ENCODE measurements around the gene OTX2.

OTX2 gene

DNA sequence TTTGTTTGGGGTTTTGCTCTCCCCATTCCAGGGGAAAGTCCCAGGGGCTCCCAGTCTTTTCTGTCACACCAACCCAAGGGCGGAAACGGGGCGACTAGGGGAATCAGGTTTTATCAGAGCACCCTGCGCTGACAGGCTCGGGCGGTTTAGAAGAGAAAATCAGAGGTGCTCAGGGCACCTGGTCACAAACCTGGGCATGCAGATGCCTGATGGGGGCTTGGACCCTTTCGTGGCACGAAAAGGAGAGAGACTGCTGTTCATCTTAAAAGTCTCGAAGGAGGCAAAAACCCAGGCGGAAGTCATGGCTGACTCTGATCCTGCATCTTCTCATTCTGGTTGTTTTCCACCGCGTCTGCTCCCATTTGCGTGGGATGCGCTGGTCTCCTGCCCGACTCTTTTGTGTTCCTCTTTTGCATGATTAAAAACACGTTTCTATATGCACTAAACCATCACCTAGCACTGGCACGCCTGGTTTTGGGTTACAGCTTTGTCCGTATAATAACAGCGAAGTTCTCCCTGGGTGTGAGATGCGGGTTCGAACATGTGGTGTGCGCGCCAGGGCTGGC is 13.2 kb downstream of the OTX2 start:
- no peak for DNase-seq (ENCODE audit: low read depth in 2 of 2, low spot score in 1 of 2)

DNA sequence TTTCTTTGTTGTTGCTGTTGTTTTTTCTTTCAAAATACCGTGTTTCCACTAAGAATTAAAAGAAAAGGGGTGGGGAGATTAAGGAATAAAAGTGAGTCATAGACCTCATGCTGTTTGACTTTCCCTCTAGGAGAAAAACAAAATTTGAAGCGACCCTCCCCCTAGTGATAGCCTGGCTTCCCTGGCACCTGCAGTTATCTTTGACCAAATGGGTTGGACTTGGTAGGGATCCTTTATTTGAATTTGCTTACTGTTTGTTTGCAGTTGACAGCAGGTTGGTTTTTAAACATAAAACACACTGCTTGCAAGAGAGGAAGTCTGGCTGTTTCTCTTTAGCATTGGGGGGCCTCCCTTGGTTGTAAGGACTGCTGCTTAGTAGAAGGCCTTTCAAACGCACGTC is 14.0 kb downstream of the OTX2 start:
- no peak for DNase-seq (ENCODE audit: low read depth in 2 of 2, low spot score in 1 of 2)

DNA sequence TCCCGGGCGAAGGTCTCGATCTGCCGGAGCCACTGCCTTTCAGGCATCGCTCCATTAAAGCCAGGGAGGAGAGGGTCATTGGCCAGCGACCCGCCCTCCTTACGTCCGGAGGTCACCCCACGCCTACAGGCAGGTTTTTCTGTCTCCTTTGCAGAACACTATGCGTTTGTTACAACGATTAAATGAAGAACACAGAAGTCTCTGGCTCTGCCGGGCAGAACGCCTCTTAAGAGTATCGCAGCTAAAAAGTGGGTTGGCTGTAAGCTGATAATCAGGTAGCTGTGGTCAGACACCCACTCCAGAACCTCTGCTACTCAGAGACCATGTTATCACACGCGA is 15.0 kb downstream of the OTX2 start:
- no peak for DNase-seq (ENCODE audit: low read depth in 2 of 2, low spot score in 1 of 2)

DNA sequence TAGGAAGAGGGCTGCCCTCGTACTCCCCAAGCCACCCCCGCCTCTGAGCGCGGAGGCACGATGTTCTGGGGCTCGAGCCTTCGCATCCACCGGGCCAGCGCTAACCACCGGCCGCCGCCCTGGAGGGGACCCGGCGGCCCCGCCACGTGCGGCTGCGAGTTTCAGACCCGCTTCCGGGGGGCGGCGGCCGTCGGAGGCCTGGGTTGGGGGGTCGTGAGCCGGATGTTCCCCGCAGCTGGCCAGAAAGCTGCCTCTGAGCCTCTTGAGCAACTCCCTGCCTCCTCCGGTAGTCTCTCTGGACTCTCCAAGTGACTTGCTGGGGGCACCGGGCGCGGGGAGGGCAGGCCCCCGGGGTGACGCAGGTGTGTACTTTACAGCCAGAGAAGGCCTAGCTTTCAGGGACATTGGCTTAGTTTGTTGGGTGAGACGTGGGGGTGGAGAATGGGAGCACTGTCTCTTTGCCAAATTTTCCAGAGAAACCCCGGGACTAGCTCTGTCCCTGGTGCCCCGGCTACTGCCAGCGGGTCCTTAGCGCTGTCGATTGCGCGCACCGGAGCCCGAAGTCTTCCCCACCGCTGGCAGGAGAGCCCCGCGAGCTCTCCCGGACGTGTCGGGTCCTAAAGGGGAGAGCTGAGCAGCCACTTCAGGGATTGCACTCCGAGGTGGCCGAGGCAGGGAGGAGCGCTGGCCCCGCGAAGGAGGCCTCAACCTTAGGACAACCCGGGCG is 15.6 kb downstream of the OTX2 start:
- DNase-seq (ENCODE audit: low read depth in 2 of 2, low spot score in 1 of 2), result no peak

DNA sequence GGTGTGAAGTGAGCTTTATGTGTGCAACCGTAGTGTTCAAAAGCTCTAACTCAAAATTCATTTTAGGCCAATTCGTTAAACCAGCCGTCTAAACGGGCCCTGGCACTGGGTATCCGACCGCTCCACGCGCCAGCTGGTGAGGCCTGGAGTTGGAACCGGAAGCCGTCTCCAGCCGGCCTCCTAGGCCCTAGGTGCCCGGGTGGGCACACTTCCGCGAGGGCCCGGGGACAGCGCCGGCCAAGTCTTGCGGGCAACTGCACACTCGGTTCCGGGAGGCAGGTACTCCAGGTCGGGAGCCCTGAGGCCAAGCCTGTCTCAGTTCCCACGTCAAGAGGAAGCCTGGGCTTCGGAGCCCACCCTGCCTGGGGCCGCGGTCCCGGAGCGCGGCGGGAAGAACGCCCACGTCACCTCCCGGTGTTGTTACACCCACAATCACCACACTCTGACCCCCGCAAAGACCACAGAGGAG is 16.2 kb downstream of the OTX2 start:
- DNase-seq (ENCODE audit: low read depth in 2 of 2, low spot score in 1 of 2), result no peak

DNA sequence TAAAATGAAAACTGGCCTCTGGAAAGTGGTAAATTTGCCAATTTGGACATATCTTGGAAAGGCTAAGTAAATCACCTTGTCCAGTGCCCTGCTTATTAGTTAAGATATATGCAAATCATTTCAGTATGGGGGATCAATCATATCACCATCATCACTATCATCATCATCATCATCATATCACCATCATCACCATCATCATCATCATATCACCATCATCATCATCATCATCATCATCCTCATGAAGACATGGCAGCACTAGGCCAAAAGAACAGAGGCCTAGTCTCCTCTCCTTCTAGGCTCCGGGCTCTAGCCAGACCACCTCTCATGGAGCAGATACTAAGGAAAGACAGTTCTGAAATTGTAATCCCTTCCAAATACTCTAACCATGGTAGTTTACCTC is 20.3 kb downstream of the OTX2 start:
- no peak for DNase-seq (ENCODE audit: low read depth in 2 of 2, low spot score in 1 of 2)

DNA sequence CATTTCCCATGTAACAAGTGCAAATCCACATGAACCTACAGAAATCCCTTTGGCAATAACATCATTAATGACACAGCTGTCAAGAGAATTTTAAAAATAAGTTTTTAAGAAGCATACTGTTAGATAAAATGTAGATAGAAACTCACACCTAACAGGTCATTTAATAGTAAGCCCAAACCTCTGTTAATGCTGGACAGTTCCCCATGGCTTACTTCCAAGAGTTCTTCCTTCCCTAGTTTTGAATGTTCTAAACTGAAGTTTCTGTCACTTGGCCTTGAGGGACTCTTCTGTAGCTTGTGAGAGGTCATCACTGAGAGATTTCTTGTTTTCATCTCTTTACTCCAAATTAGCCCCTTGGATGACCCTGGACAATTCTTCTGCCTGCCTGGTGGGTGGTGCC is 22.7 kb downstream of the OTX2 start:
- DNase-seq (ENCODE audit: low read depth in 2 of 2, low spot score in 1 of 2), result no peak

DNA sequence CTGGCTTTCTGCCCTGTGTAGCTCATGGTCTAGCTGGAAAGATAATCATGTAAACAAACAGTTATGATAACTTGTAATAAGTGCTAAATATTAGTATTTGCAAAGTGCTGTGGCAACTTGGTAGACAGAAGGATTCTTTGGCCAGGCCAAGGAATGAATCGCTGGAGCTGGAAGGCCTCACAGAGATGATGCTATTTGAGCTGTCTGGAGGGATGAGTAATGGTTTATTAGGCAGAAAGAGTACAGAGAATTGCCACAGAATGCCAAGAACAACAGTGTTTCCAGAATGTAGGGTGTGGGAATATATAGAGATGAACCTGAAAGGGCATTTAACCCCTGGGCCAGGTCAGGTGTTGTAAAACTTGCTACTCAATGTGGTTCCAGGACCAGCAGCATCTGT is 27.6 kb downstream of the OTX2 start:
- DNase-seq (ENCODE audit: low read depth in 2 of 2, low spot score in 1 of 2), result no peak

DNA sequence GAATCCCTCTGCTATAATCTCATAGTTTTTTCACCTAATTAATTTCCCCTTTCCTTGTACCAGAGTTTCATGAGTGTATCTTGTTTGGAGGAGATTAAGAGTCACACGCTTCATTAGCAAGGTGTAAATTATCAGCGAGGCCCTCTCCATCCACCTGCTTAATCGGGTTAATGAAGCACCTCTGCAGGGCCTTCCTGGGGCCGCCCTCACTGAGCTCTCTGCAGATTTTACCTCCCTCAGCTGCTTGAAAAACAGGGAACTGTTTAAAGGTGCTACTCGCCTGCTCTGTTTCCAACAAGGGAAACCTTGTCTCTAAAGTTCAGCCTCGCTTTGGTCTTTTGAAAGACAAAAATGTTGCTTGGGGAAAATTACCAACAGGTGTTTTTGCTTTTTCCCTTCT is 35.8 kb downstream of the OTX2 start:
- DNase-seq (ENCODE audit: low read depth in 2 of 2, low spot score in 1 of 2), result no peak

DNA sequence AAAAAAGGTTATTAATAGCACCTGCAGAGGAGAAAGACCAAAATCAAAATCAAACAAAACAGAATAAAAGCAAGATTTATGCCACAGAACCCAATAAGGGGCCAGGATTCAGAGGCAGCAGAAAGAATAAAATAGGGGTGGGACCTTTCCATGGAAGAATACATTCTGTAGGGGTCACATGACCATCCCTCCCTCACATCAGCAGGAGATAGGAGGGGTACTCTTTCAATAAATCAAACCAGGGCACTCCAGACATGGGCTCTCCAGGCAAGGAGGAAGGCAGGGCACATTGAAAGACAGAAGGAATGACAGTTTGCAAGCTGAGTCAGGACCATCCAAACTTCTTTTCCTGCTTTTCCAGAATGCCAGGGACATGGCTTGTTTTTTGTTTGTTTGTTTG is 39.8 kb downstream of the OTX2 start:
- DNase-seq (ENCODE audit: low read depth in 2 of 2, low spot score in 1 of 2), result no peak

DNA sequence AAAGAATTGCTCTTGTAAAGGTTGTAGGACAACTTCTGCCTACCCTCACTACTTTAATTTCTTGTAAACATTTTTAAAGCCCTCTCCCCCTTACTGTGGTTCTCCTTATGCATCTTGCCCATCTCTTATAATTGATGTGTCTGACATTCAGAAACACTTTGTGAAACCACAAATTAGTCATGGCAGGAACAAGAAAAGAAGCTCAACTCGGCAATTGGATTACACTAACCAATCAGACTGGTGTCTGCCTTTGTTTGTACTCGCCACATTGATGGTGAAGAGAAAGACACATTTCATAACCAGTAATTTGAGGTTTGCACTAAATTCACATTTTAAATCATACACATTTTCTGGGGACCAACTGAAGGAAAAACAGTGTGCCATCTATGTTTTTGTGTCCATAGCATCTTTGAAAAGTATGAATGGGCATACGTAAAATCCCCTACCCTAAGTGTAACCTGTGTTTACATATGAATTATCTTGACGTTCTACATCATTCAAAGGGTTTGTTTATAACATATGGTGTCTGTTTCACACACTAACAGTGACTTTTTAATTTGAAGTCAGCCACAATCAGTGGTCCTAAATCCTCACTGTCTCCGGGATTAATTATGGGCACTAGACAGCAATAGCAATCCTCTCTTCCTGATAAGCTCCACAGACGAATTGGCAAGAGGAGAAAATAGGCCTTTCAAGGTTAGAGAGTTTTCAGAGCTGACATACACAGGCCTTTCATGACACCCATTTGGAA is 49.9 kb downstream of the OTX2 start:
- no peak for DNase-seq (ENCODE audit: low read depth in 2 of 2, low spot score in 1 of 2)

DNA sequence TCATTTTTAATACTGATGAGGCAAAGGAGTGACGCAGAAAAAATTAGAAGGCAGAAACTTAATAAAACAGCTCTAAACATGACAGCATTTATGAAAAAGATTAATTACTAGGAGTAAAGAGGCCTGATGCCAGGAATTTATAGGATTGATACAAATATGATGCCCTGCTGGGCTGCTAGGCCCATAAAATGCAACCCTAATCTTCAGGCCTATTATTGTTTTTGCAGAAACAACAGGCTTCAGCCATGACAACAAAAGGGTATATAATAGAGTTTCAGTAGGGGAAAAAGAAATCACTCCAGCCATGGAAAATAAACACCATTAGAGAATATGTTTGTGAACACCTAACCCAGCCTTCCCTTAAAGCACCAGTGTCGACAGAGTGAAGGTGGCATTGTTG is 50.6 kb downstream of the OTX2 start:
- DNase-seq (ENCODE audit: low read depth in 2 of 2, low spot score in 1 of 2), result no peak

DNA sequence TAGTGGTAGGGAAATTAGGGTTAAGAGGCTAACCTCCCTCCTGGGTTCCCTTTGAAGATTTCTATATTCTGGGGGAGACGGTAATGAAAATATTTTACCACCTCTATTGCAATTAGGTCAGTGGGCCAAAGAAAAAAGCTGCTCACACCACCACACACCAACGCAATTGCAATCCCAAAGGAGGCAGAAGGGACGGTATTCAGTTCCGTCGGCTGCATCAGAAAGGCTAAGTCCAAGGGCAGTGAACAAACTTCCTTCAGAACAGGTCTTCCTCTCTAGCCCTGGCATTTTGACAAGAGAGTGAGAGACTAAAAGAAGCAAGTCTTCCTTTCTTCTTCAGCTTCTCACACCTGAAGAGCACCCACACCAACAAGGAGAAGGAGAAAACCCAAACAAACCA is 51.2 kb downstream of the OTX2 start:
- DNase-seq (ENCODE audit: low read depth in 2 of 2, low spot score in 1 of 2), result no peak

DNA sequence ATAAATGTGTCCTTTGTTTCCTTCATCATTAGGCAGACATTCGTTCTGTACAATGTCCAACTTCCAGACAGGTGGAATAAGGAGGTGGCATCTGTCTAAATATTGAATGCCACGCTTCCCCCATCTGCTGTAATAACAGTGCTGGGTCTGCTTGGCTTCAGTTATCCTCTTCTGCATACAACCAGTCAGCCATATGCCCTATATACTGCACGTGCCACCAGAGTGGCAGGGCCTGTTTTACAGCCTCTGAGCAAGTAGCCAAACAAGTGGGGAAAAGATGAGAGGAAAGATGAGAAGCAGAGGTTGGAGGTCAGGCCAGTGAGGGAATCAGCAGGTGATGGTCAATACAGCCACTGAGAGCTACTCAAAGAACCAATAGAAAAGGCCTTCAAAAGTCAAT is 55.4 kb downstream of the OTX2 start:
- DNase-seq (ENCODE audit: low read depth in 2 of 2, low spot score in 1 of 2), result no peak

DNA sequence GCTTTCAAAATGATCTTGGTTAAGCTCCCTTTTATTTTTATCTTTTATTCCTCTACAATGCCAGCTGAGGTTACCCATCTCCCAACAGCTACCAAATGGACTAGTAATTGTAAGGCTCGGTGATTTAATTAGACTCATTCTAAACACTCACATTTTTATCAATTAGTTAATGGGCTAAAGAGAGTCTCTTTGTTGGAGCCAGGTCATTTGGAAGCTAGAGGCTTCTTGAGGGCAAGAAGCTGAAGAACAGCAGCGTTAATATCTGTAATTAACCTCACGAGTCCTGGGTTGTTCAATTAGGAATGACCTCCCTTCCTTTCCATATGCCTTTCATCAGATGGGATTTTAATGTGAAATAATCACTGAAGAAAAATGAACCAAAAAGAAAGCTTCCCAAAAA is 56.9 kb downstream of the OTX2 start:
- no peak for DNase-seq (ENCODE audit: low read depth in 2 of 2, low spot score in 1 of 2)

DNA sequence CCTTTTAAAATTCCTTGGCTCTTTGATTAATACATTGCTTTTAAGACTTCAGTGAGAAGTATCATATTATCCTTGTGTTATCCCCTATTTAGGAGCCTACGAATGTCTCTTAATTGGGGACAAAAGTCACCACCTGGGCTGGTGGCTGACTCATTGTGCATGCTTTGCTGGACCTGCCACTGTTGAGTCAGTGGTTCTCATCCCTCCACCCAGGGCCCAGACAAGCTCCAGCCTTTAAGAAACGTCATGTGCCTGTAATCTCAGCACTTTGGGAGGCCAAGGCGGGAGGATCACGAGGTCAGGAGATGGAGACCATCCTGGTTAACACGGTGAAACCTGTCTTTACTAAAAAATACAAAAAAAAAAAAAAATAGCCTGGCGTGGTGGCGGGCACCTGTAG is 57.9 kb downstream of the OTX2 start:
- no peak for DNase-seq (ENCODE audit: low read depth in 2 of 2, low spot score in 1 of 2)

DNA sequence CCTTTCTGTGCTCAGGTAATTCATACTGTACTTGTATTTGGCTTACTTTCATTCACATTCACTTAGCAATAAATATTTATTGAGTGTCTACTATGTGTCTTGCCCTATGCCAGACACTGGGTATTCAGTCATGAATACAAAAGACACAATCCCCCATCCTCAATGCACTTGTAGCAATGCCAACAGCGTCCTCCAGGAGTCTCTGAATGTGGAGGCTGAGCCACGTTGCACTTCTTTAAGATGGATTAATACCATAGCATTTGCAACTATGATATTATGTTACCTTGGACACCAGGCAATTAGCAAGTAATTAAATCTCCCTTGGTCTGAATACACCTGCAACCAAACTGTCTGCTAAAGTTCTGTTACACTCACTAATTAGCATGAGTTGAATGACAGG is 58.8 kb downstream of the OTX2 start:
- no peak for DNase-seq (ENCODE audit: low read depth in 2 of 2, low spot score in 1 of 2)

Data from stimulated activated CD8-positive, alpha-beta memory T cell treated with anti-CD3 and anti-CD28 coated beads, Interleukin-4, amount 100 ng/mL, for 1 hour (primary cell).